ENCODE data around the gene DRICH1.

DNA sequence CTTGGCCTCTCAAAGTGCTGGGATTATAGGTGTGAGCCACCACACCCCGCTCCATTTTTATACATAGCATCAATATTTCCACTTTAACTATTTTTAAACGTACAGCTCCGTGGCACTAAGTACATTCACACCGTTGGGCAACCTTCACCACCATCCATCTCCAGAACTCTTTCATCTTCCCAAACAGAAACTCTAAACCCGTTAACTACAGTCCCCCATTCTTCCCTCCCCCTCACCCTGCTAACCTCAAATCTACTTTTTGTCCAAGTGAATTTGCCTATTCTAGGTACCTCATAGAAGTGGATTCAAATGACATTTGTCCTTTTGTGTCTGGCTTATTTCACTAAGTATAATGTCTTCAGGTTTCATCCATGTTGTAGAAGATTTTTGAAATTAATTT is 55.4 kb downstream of the DRICH1 start:
- no peak for TF ChIP-seq CTCF (IDR thresholded peaks at IDR 0.05)
- TF ChIP-seq POLR2A (IDR thresholded peaks at IDR 0.05) = no peak

Measured in thyroid gland (tissue), 4 donors.